GM21786 (cell line): Measurements from ENCODE around the gene ABCA6.
"Not testable (repeated sequence)": the region's sequence is repeated elsewhere in the genome, so short reads cannot be mapped to it uniquely, and the experiment has no call there.

Source experiments
- ATAC-seq: cut with Tn5 transposase; IDR thresholded peaks from one replicate; pipeline ENCODE4 v1.9.1; 2021; ENCODE audit not compliant: unreplicated experiment

ABCA6 gene

GRCh38 chr17:69073392-69073791, 68.3 kb downstream of the ABCA6 start:
- ATAC-seq, result not testable (repeated sequence)

- not testable (repeated sequence) for ATAC-seq
These were observed 68.9 kb downstream of the ABCA6 start for GRCh38 chr17:69072803-69073256.

- not testable (repeated sequence) for ATAC-seq
These were observed 70.5 kb downstream of the ABCA6 start for GRCh38 chr17:69071233-69071586.

- ATAC-seq, result not testable (repeated sequence)
These were observed 71.1 kb downstream of the ABCA6 start for GRCh38 chr17:69070378-69071232.

GRCh38 chr17:69069226-69069750, 72.4 kb downstream of the ABCA6 start:
- no peak for ATAC-seq

GRCh38 chr17:69067274-69068047, 74.2 kb downstream of the ABCA6 start:
- no peak for ATAC-seq

- no peak for ATAC-seq
These were observed 75.2 kb downstream of the ABCA6 start for GRCh38 chr17:69066482-69066881.

GRCh38 chr17:69065113-69065512, 76.6 kb downstream of the ABCA6 start:
- ATAC-seq, result no peak

- ATAC-seq, result no peak
These were observed 77.2 kb downstream of the ABCA6 start for GRCh38 chr17:69064476-69064875.

- no peak for ATAC-seq
These were observed 77.7 kb downstream of the ABCA6 start for GRCh38 chr17:69064001-69064400.

- ATAC-seq, result no peak
These were observed 78.7 kb downstream of the ABCA6 start for GRCh38 chr17:69062860-69063581.

- no peak for ATAC-seq
These were observed 79.8 kb downstream of the ABCA6 start for GRCh38 chr17:69061721-69062556.

- ATAC-seq, result no peak
These were observed 80.9 kb downstream of the ABCA6 start, which contains the start of gene ABCA9 for GRCh38 chr17:69060822-69061221. Gene ABCA9 (minus strand): TSS chr17:69060927. CDS start chr17:69051126, 9,801 bp downstream.

- ATAC-seq, result no peak
These were observed 82.1 kb downstream of the ABCA6 start for GRCh38 chr17:69059458-69060175.

GRCh38 chr17:69058165-69058564, 83.5 kb downstream of the ABCA6 start:
- ATAC-seq, result no peak

- ATAC-seq, result no peak
These were observed 84.4 kb downstream of the ABCA6 start for GRCh38 chr17:69057280-69057679.

GRCh38 chr17:69056179-69056823, 85.4 kb downstream of the ABCA6 start:
- ATAC-seq, result no peak

GRCh38 chr17:69055334-69055733, 86.4 kb downstream of the ABCA6 start:
- no peak for ATAC-seq
